ENCODE results near the gene TMEM86B. TPM values are rescaled to one million over a fixed set of nuclear protein-coding genes. Genes with fewer than 3 reads are reported as not detected.

TMEM86B gene
- total RNA-seq, 1 experiment from 2014 or later: 4.8 TPM

- ChIA-PET CTCF (no interaction called here), POLR2A (ENCODE audit: low non-redundant PET) (no interaction called here)
- Histone ChIP-seq H3K27me3 (replicated peaks; ENCODE audit: insufficient read depth, low read depth, low read length, poor library complexity) (no peaks in the 10 kb centered on the region), H3K9me3 (ENCODE audit: low read depth, low read length, poor library complexity, severe bottlenecking) (no peaks in the 10 kb centered on the region), H3K27ac (ENCODE audit: low read depth, low read length, poor library complexity, severe bottlenecking) (no peak overlapping the region), H3K4me1 (ENCODE audit: insufficient read depth, low read length, poor library complexity, severe bottlenecking) (no peaks in the 10 kb centered on the region), H3K36me3 (ENCODE audit: insufficient read depth, low read length, poor library complexity, severe bottlenecking) (peaks cover 31% of the 10 kb centered on the region), H3K4me3 (ENCODE audit: low read depth, low read length, poor library complexity, severe bottlenecking) (no peak overlapping the region)
- BruUV-seq (replicated peaks): no TSS peak
- no peak for TF ChIP-seq CTCF (conservative IDR thresholded peaks at IDR 0.05; ENCODE audit: low read depth, low read length)
- TF ChIP-seq EZH2 (IDR thresholded peaks at IDR 0.05; ENCODE audit: borderline replicate concordance, low read depth, low read length, poor library complexity, severe bottlenecking): no peak
- DNase-seq (ENCODE audit: low spot score): no peak
- intact Hi-C loops (cut with micrococcal nuclease; ENCODE audit: unreplicated experiment): no loop called here
These were observed 704 bp upstream of the TMEM86B start for GRCh38 chr19:55229145-55229788.

GRCh38 chr19:55228015-55228391 lies 560 bp downstream of the TMEM86B start:
- no peaks in the 10 kb centered on the region for H3K27me3 ChIP-seq (replicated peaks; ENCODE audit: insufficient read depth, low read depth, low read length, poor library complexity)
- BruUV-seq (replicated peaks): no TSS peak
- H3K9me3 ChIP-seq (ENCODE audit: low read depth, low read length, poor library complexity, severe bottlenecking): no peaks in the 10 kb centered on the region
- DNase-seq (ENCODE audit: low spot score): no peak
- TF ChIP-seq EZH2 (IDR thresholded peaks at IDR 0.05; ENCODE audit: borderline replicate concordance, low read depth, low read length, poor library complexity, severe bottlenecking) (no peak), CTCF (conservative IDR thresholded peaks at IDR 0.05; ENCODE audit: low read depth, low read length) (no peak)
- H3K27ac ChIP-seq (ENCODE audit: low read depth, low read length, poor library complexity, severe bottlenecking): no peak overlapping the region
- ChIA-PET CTCF (no interaction called here), POLR2A (ENCODE audit: low non-redundant PET) (no interaction called here)
- intact Hi-C loops (cut with micrococcal nuclease; ENCODE audit: unreplicated experiment): no loop called here
- H3K36me3 ChIP-seq (ENCODE audit: insufficient read depth, low read length, poor library complexity, severe bottlenecking): peaks cover 22% of the 10 kb centered on the region
- H3K4me3 ChIP-seq (ENCODE audit: low read depth, low read length, poor library complexity, severe bottlenecking): no peak overlapping the region
- no peaks in the 10 kb centered on the region for H3K4me1 ChIP-seq (ENCODE audit: insufficient read depth, low read length, poor library complexity, severe bottlenecking)

DNA sequence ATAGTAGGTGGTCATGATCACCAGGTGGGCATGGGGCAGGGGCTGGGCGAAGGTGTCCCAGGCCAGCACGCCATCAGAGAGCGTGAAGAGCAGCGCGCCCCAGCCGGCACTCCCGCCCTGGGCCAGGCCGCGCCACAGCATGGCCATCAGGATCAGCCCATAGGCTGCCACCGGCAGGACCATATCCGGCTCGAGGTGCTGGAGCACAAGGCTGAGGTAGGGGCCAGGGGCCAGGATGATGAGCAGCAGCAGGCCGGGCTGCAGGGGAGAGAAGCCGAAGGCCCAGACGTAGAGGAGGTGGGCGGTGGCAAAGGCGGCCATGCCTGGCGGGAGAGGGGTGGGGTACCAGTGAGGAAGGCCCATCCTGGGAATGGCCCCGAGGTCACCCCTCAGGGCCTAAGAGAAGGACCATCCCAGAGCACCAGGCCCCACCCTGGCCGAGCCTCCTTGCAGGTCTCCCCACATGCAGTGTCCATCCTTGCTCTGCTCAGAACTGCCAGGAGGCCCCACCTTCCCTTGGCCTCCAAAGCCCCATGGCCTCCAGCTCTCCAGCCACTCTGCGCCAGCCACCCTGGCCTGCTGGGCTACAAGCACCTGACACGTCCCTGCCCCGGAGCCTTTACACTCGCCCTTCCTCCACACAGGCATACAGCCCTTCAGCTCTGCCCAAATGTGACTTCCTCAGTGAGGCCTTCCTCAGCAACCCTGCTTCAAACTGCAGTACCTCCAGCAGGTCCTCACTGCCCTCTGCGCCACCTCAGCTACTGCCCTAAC lies 1.1 kb downstream of the TMEM86B start:
- DNase-seq (ENCODE audit: low spot score): no peak
- intact Hi-C loops (cut with micrococcal nuclease; ENCODE audit: unreplicated experiment): no loop called here
- Histone ChIP-seq H3K9me3 (ENCODE audit: low read depth, low read length, poor library complexity, severe bottlenecking) (no peaks in the 10 kb centered on the region), H3K27ac (ENCODE audit: low read depth, low read length, poor library complexity, severe bottlenecking) (no peak overlapping the region), H3K27me3 (replicated peaks; ENCODE audit: insufficient read depth, low read depth, low read length, poor library complexity) (no peaks in the 10 kb centered on the region), H3K4me1 (ENCODE audit: insufficient read depth, low read length, poor library complexity, severe bottlenecking) (no peaks in the 10 kb centered on the region), H3K36me3 (ENCODE audit: insufficient read depth, low read length, poor library complexity, severe bottlenecking) (peaks cover 16% of the 10 kb centered on the region), H3K4me3 (ENCODE audit: low read depth, low read length, poor library complexity, severe bottlenecking) (no peak overlapping the region)
- TF ChIP-seq EZH2 (IDR thresholded peaks at IDR 0.05; ENCODE audit: borderline replicate concordance, low read depth, low read length, poor library complexity, severe bottlenecking) (no peak), CTCF (conservative IDR thresholded peaks at IDR 0.05; ENCODE audit: low read depth, low read length) (no peak)
- no TSS peak for BruUV-seq (replicated peaks)
- CTCF ChIA-PET: no interaction called here
- POLR2A ChIA-PET (ENCODE audit: low non-redundant PET): no interaction called here

Measured in A673 (cell line).